ENCODE measurements around the gene OSBPL10. TPM values are rescaled to one million over a fixed set of nuclear protein-coding genes. Genes with fewer than 3 reads are reported as not detected.

OSBPL10 gene
- total and polyA plus RNA-seq, 9 donors, result 2.5 to 36.6 (median 10.6) TPM

DNA sequence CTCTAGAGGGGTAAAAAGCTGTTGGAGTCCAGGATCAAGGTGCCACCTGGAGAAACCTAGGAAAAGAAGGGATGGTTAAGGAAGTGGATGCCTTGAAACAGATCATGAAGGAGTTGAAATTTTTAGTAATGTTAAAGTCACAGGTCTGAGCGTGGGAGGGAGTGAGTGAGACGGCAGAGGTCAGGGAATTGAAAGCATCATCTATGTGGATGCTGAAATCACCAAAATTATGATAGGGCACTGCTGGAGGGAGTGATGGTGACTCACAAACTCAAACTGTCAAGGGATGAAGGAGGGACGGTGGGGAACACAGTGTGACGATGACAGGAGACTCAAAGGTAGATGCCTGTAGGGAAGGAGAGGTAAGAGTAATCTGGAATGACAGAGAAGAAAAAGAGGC is 205.7 kb downstream of the OSBPL10 start:
- H3K27me3 ChIP-seq, result no peaks in the 10 kb centered on the region
- no peak for TF ChIP-seq EP300 (IDR thresholded peaks at IDR 0.05)
- no peak for TF ChIP-seq CTCF (IDR thresholded peaks at IDR 0.05)
- TF ChIP-seq POLR2A (IDR thresholded peaks at IDR 0.05), result no peak
- intact Hi-C loops (cut with DNase I), result loop anchor here in 1 of 4 donors (10.0 kb wide), 1 partner anchor 851 kb away; no protein-coding TSS in a partner anchor
- H3K4me1 ChIP-seq (ENCODE audit: insufficient read depth), result no peaks in the 10 kb centered on the region
- DNase-seq, result no peak
- no peaks in the 10 kb centered on the region for H3K9me3 ChIP-seq
- no peak overlapping the region for H3K4me3 ChIP-seq
- H3K27ac ChIP-seq, result no peak overlapping the region
- no peaks in the 10 kb centered on the region for H3K36me3 ChIP-seq
- WGBS, 3 donors, result 87 to 88% (median 88%) methylated on average over 4 of the region's 4 CpGs

DNA sequence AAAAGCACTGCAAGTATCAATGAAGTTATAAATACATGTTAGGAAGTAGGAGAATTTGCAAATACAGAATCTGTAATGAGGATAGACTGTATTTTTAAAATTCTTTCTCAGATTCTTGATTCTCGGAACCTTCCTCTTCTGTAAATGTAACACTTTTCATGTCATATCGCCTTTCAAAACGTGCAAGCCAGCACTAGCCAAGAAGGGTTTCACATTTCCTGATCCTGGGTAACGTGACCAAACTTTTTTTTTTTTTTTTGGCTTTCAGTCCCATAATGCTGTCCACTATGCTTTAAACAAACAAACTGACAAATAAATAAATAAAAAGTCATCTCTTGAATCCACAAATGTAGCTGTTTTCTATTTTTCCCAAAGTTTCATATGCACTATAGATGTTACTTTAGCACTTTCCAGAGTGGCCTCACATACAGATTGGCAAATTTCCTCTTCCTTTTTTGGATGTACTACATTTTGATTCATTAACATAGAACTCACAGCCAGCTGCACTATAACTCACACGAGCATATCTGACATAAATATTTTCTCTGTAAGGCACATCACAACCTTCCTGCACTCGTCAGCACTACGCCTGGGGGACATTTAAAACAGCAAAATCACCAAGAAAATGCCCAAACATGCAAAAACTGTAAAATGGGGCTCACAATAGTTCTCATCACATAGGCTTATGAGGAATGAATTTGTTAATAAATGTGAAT is 208.1 kb downstream of the OSBPL10 start:
- H3K9me3 ChIP-seq, result no peaks in the 10 kb centered on the region
- H3K27me3 ChIP-seq, result no peaks in the 10 kb centered on the region
- 72 to 84% (median 83%) methylated on average over 7 of the region's 7 CpGs for WGBS, 3 donors
- H3K4me1 ChIP-seq (ENCODE audit: insufficient read depth), result peaks cover 3% of the 10 kb centered on the region
- TF ChIP-seq EP300 (IDR thresholded peaks at IDR 0.05), result no peak
- TF ChIP-seq POLR2A (IDR thresholded peaks at IDR 0.05), result no peak
- no peak for TF ChIP-seq CTCF (IDR thresholded peaks at IDR 0.05)
- intact Hi-C loops (cut with DNase I), result loop anchor here in 1 of 4 donors (10.0 kb wide), 1 partner anchor 848 kb away; no protein-coding TSS in a partner anchor
- no peaks in the 10 kb centered on the region for H3K36me3 ChIP-seq
- no peak overlapping the region for H3K4me3 ChIP-seq
- no peak for DNase-seq
- no peak overlapping the region for H3K27ac ChIP-seq

DNA sequence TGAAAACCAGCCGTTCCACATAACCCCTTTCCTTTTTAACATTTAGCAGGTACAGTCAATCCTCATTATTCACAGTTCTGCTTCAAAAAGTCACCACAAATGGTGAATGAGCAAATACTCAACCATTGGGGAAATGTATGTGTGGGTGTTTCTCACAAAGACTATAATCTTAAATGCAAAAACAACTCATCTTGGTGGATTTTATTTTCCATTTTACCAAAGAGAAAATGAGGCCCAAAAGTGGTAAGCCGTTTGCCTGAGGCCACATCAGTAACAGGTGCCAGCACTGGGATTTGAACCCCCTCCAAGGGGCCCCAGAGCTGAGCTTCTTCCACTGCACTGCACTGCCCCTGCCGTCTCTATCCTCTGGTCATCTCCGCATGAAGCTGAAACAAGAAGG is 208.8 kb downstream of the OSBPL10 start:
- peaks cover 3% of the 10 kb centered on the region for H3K4me1 ChIP-seq (ENCODE audit: insufficient read depth)
- WGBS, 3 donors, result 71 to 78% (median 76%) methylated on average over 4 of the region's 4 CpGs
- DNase-seq, result no peak
- H3K27me3 ChIP-seq, result no peaks in the 10 kb centered on the region
- intact Hi-C loops (cut with DNase I), result loop anchor here in 1 of 4 donors (10.0 kb wide), 1 partner anchor 847 kb away; no protein-coding TSS in a partner anchor
- no peaks in the 10 kb centered on the region for H3K9me3 ChIP-seq
- no peak overlapping the region for H3K4me3 ChIP-seq
- no peak for TF ChIP-seq EP300 (IDR thresholded peaks at IDR 0.05)
- no peak for TF ChIP-seq POLR2A (IDR thresholded peaks at IDR 0.05)
- no peak for TF ChIP-seq CTCF (IDR thresholded peaks at IDR 0.05)
- no peaks in the 10 kb centered on the region for H3K36me3 ChIP-seq
- H3K27ac ChIP-seq, result no peak overlapping the region

DNA sequence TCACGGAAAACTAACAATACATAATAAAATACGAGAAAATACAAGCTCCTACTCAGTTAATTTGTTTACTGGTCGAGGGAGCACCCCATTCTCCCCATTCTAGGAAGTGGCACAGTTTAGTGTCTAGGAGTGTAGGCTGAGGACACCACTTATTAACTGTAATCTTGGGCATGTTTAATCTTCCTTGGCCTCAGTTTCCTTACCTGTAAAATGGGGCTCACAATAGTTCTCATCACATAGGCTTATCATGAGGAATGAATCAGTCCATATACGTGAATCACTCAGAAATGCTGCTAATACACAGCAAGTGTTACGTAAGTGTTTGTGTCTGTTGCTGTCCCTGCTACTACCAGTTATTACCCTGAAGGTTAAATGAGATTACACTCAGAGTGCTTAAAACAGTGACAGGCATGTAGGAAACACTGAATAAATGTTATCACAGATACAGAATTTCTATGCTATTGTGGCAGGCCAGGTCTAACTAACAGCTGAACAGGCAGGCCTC is 210.2 kb downstream of the OSBPL10 start:
- intact Hi-C loops (cut with DNase I), result loop anchor here in 1 of 4 donors (10.0 kb wide), 1 partner anchor 846 kb away; no protein-coding TSS in a partner anchor
- Histone ChIP-seq H3K36me3 (no peaks in the 10 kb centered on the region), H3K9me3 (no peaks in the 10 kb centered on the region), H3K27me3 (no peaks in the 10 kb centered on the region), H3K4me1 (ENCODE audit: insufficient read depth) (peaks cover 3% of the 10 kb centered on the region), H3K27ac (no peak overlapping the region), H3K4me3 (no peak overlapping the region)
- TF ChIP-seq EP300 (IDR thresholded peaks at IDR 0.05), result no peak
- TF ChIP-seq CTCF (IDR thresholded peaks at IDR 0.05), result no peak
- TF ChIP-seq POLR2A (IDR thresholded peaks at IDR 0.05), result no peak
- no peak for DNase-seq
- 79 to 97% (median 86%) methylated on average over 5 of the region's 5 CpGs for WGBS, 3 donors

Measured in ovary (tissue), 9 donors.